ENCODE results near the gene CDYL2.

Gene CDYL2

DNA sequence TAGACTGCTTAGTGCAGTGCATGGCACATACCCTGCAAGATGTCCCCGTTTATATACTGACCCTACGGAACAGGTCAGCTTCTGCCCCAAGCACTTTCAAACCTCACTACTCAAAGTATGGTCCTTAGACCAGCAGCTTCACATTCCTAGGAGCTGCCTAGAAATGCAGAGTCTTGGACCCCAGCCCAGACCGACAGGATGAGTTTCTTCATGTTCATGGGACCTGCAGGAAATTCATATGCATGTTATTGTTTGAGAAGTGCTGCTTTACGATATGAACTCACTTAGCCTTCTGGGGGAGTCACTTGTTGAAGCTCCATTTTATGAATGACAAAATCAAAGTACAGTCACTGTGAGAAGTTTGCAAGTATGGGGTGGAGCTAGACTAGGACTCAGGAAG, 181.0 kb downstream of the CDYL2 start:
- peaks cover 0 to 4% of the 10 kb centered on the region in 2 donors for H3K9me3 ChIP-seq (replicated peaks in 1 of 2; ENCODE audit: control insufficient read depth in 2 of 2, insufficient read depth in 1 of 2, low read depth in 1 of 2, low read length in 2 of 2)
- no peak overlapping the region for H4K91ac ChIP-seq (ENCODE audit: low read depth, low read length, poor library complexity)
- H3K36me3 ChIP-seq (replicated peaks in 1 of 2; ENCODE audit: control insufficient read depth in 2 of 2, insufficient read depth in 2 of 2, low read length in 2 of 2) = no peaks in the 10 kb centered on the region
- no peak overlapping the region for H3K14ac ChIP-seq (ENCODE audit: low read length)
- H2AFZ ChIP-seq (ENCODE audit: low read length) = no peak overlapping the region
- H4K8ac ChIP-seq (ENCODE audit: low read depth, low read length) = no peak overlapping the region
- no peaks in the 10 kb centered on the region for H3K4me1 ChIP-seq (ENCODE audit: control insufficient read depth in 2 of 2, insufficient read depth in 1 of 2, low read depth in 1 of 2, low read length in 2 of 2)
- H3K4ac ChIP-seq (ENCODE audit: low read length) = no peak overlapping the region
- no peak overlapping the region for H3K4me3 ChIP-seq (ENCODE audit: low read length in 2 of 2)
- no peak overlapping the region for H2BK5ac ChIP-seq (ENCODE audit: low read length)
- WGBS, 2 donors (ENCODE audit: extremely low coverage in 2 of 2, insufficient read length in 2 of 2, insufficient replicate concordance in 1 of 2) = no CpG with 5 or more reads among the region's 4 CpGs
- no peak overlapping the region for H3K4me2 ChIP-seq (ENCODE audit: insufficient read depth, low read length, poor library complexity, severe bottlenecking)
- no peak for DNase-seq (ENCODE audit: low spot score)
- no peak overlapping the region for H3K27ac ChIP-seq (replicated peaks; ENCODE audit: low read length)
- H3K79me1 ChIP-seq (ENCODE audit: low read depth, low read length) = no peaks in the 10 kb centered on the region
- no peaks in the 10 kb centered on the region for H3K27me3 ChIP-seq (ENCODE audit: control insufficient read depth in 3 of 3, insufficient read depth in 3 of 3, low read depth in 1 of 3, low read length in 3 of 3)
- H2AK5ac ChIP-seq (ENCODE audit: low read depth, low read length) = no peak overlapping the region
- H2BK15ac ChIP-seq (ENCODE audit: low read length) = no peak overlapping the region
- H3K9ac ChIP-seq (ENCODE audit: low read depth, low read length, poor library complexity) = no peak overlapping the region
- H2BK120ac ChIP-seq (ENCODE audit: low read depth, low read length) = no peak overlapping the region
- no peak overlapping the region for H2BK12ac ChIP-seq (ENCODE audit: low read length)
- no peak overlapping the region for H3K23ac ChIP-seq (ENCODE audit: low read depth, low read length, poor library complexity)
- no peak overlapping the region for H3K18ac ChIP-seq (ENCODE audit: low read length)

DNA sequence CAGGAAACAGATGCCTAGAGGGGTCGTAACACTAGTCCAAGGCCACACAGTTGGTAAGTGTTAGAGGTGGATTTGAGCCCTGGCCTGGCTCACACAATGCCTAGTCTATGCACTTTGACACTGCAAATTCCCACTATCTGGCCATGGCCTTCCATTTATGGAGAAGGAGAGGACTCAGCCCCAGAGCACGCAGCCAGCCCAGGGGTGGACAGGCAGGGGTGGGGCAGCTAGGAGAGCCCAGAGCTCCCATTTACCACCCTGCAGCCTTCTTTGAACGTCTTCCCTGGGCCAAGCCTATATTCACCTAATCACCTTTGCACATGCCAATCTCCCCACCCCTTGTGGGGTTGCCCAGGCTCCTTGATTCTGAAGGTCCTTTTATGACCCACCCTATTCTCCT, 182.4 kb downstream of the CDYL2 start:
- WGBS, 2 donors (ENCODE audit: extremely low coverage in 2 of 2, insufficient read length in 2 of 2, insufficient replicate concordance in 1 of 2) = no CpG with 5 or more reads among the region's 3 CpGs

DNA sequence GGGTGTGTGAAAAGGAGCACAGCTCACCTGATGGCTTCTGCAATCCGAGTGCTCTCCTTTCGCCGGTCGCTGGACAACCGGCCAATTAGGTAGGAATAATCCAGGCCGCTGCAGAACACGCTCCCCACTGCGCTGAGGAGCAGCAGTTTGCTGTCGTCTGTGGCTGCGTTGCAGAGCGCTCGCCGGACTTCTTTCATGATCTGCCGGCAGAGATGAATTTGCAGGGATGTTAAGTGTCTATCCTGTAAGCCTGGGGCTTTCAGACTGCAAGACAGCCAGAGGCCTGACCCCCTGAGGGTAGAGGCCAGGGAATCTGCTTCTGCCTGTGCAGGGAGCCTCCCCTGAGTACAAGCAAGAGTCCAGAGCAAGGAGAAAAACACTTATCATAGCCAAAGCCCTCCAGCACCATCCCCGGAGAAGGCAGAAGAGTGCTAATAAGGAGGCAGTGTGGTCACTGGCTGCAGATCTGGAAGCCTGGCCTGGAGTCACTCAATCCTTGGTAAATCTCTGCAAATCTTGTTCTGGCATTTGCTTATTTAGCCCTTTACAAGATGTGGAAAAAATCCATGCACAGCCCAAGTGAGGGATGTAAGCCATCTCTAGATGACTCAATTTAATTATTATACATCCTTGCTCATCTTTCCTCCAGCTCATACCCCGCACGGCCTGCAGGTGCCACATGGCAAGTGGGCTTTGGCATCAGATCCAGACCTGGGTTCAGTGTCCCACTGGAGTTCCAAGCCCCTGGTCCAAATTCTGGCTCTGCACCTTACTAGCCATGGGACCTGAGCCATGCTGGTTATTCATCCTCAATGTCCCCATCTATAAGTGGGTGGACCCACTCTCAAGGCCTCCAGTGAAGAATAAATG, 183.4 kb downstream of the CDYL2 start:
- Histone ChIP-seq H3K9ac (ENCODE audit: low read depth, low read length, poor library complexity) (no peak overlapping the region), H3K23ac (ENCODE audit: low read depth, low read length, poor library complexity) (no peak overlapping the region), H3K36me3 (replicated peaks in 1 of 2; ENCODE audit: control insufficient read depth in 2 of 2, insufficient read depth in 2 of 2, low read length in 2 of 2) (no peaks in the 10 kb centered on the region), H3K14ac (ENCODE audit: low read length) (no peak overlapping the region), H2BK15ac (ENCODE audit: low read length) (no peak overlapping the region), H2BK5ac (ENCODE audit: low read length) (peak overlapping the region; percentile 19), H3K4ac (ENCODE audit: low read length) (no peak overlapping the region), H2BK12ac (ENCODE audit: low read length) (no peak overlapping the region), H2AK5ac (ENCODE audit: low read depth, low read length) (no peak overlapping the region), H2AFZ (ENCODE audit: low read length) (no peak overlapping the region), H2BK120ac (ENCODE audit: low read depth, low read length) (no peak overlapping the region), H3K4me3 (ENCODE audit: low read length in 2 of 2) (no peak overlapping the region), H3K27me3 (ENCODE audit: control insufficient read depth in 3 of 3, insufficient read depth in 3 of 3, low read depth in 1 of 3, low read length in 3 of 3) (no peaks in the 10 kb centered on the region), H3K4me1 (ENCODE audit: control insufficient read depth in 2 of 2, insufficient read depth in 1 of 2, low read depth in 1 of 2, low read length in 2 of 2) (no peaks in the 10 kb centered on the region), H3K79me1 (ENCODE audit: low read depth, low read length) (no peaks in the 10 kb centered on the region), H3K4me2 (ENCODE audit: insufficient read depth, low read length, poor library complexity, severe bottlenecking) (no peak overlapping the region), H4K91ac (ENCODE audit: low read depth, low read length, poor library complexity) (no peak overlapping the region), H4K8ac (ENCODE audit: low read depth, low read length) (no peak overlapping the region), H3K18ac (ENCODE audit: low read length) (no peak overlapping the region), H3K27ac (replicated peaks; ENCODE audit: low read length) (no peak overlapping the region), H3K9me3 (replicated peaks in 1 of 2; ENCODE audit: control insufficient read depth in 2 of 2, insufficient read depth in 1 of 2, low read depth in 1 of 2, low read length in 2 of 2) (peaks cover 0 to 4% of the 10 kb centered on the region in 2 donors)
- DNase-seq (ENCODE audit: low spot score) = no peak
- no CpG with 5 or more reads among the region's 17 CpGs for WGBS, 2 donors (ENCODE audit: extremely low coverage in 2 of 2, insufficient read length in 2 of 2, insufficient replicate concordance in 1 of 2)

More for the DNA sequence above, 182.4 kb downstream of the CDYL2 start:
- no peak overlapping the region for H3K4ac ChIP-seq (ENCODE audit: low read length)
- no peaks in the 10 kb centered on the region for H3K27me3 ChIP-seq (ENCODE audit: control insufficient read depth in 3 of 3, insufficient read depth in 3 of 3, low read depth in 1 of 3, low read length in 3 of 3)
- no peak overlapping the region for H3K27ac ChIP-seq (replicated peaks; ENCODE audit: low read length)
- H3K9me3 ChIP-seq (replicated peaks in 1 of 2; ENCODE audit: control insufficient read depth in 2 of 2, insufficient read depth in 1 of 2, low read depth in 1 of 2, low read length in 2 of 2) = peaks cover 0 to 4% of the 10 kb centered on the region in 2 donors
- H3K4me2 ChIP-seq (ENCODE audit: insufficient read depth, low read length, poor library complexity, severe bottlenecking) = no peak overlapping the region
- no peak overlapping the region for H3K9ac ChIP-seq (ENCODE audit: low read depth, low read length, poor library complexity)
- H4K91ac ChIP-seq (ENCODE audit: low read depth, low read length, poor library complexity) = no peak overlapping the region
- H2BK120ac ChIP-seq (ENCODE audit: low read depth, low read length) = no peak overlapping the region
- H2BK5ac ChIP-seq (ENCODE audit: low read length) = peak overlapping the region; percentile 19
- H2BK12ac ChIP-seq (ENCODE audit: low read length) = no peak overlapping the region
- no peak for DNase-seq (ENCODE audit: low spot score)
- H3K23ac ChIP-seq (ENCODE audit: low read depth, low read length, poor library complexity) = no peak overlapping the region
- no peaks in the 10 kb centered on the region for H3K79me1 ChIP-seq (ENCODE audit: low read depth, low read length)
- H2BK15ac ChIP-seq (ENCODE audit: low read length) = no peak overlapping the region
- H2AK5ac ChIP-seq (ENCODE audit: low read depth, low read length) = no peak overlapping the region
- H2AFZ ChIP-seq (ENCODE audit: low read length) = no peak overlapping the region
- H3K18ac ChIP-seq (ENCODE audit: low read length) = peak overlapping the region; percentile 4
- no peak overlapping the region for H3K4me3 ChIP-seq (ENCODE audit: low read length in 2 of 2)
- no peaks in the 10 kb centered on the region for H3K36me3 ChIP-seq (replicated peaks in 1 of 2; ENCODE audit: control insufficient read depth in 2 of 2, insufficient read depth in 2 of 2, low read length in 2 of 2)
- no peaks in the 10 kb centered on the region for H3K4me1 ChIP-seq (ENCODE audit: control insufficient read depth in 2 of 2, insufficient read depth in 1 of 2, low read depth in 1 of 2, low read length in 2 of 2)
- H4K8ac ChIP-seq (ENCODE audit: low read depth, low read length) = no peak overlapping the region
- H3K14ac ChIP-seq (ENCODE audit: low read length) = no peak overlapping the region

DNA sequence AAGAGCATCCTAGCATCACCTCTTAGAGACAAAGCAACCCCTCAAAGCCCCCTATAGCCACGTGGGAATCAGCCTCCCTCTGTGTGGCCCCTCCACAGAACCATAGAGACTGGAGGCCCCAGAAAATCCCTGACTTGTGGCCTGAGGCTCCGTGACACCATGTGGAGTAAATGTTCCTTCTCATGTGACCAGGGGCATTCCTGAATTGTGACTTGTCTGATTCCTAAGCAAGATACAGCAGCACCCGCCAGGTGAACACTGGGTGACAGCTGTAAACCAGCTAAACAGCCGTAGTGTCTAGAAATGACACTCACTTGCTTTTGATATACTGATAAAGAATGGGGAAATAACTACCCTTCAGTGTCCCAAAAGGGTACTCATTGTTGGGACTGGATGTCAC, 184.6 kb downstream of the CDYL2 start:
- no peak for DNase-seq (ENCODE audit: low spot score)
- Histone ChIP-seq H3K27ac (replicated peaks; ENCODE audit: low read length) (no peak overlapping the region), H3K9me3 (replicated peaks in 1 of 2; ENCODE audit: control insufficient read depth in 2 of 2, insufficient read depth in 1 of 2, low read depth in 1 of 2, low read length in 2 of 2) (peaks cover 0 to 4% of the 10 kb centered on the region in 2 donors), H3K36me3 (replicated peaks in 1 of 2; ENCODE audit: control insufficient read depth in 2 of 2, insufficient read depth in 2 of 2, low read length in 2 of 2) (no peaks in the 10 kb centered on the region), H3K18ac (ENCODE audit: low read length) (no peak overlapping the region), H2BK5ac (ENCODE audit: low read length) (no peak overlapping the region), H4K91ac (ENCODE audit: low read depth, low read length, poor library complexity) (no peak overlapping the region), H2BK12ac (ENCODE audit: low read length) (no peak overlapping the region), H3K23ac (ENCODE audit: low read depth, low read length, poor library complexity) (no peak overlapping the region), H2BK15ac (ENCODE audit: low read length) (no peak overlapping the region), H2AFZ (ENCODE audit: low read length) (no peak overlapping the region), H3K4me1 (ENCODE audit: control insufficient read depth in 2 of 2, insufficient read depth in 1 of 2, low read depth in 1 of 2, low read length in 2 of 2) (no peaks in the 10 kb centered on the region), H3K4ac (ENCODE audit: low read length) (no peak overlapping the region), H4K8ac (ENCODE audit: low read depth, low read length) (no peak overlapping the region), H3K79me1 (ENCODE audit: low read depth, low read length) (no peaks in the 10 kb centered on the region), H3K27me3 (ENCODE audit: control insufficient read depth in 3 of 3, insufficient read depth in 3 of 3, low read depth in 1 of 3, low read length in 3 of 3) (no peaks in the 10 kb centered on the region), H2BK120ac (ENCODE audit: low read depth, low read length) (no peak overlapping the region), H3K4me3 (ENCODE audit: low read length in 2 of 2) (no peak overlapping the region), H3K9ac (ENCODE audit: low read depth, low read length, poor library complexity) (no peak overlapping the region), H2AK5ac (ENCODE audit: low read depth, low read length) (no peak overlapping the region), H3K14ac (ENCODE audit: low read length) (no peak overlapping the region), H3K4me2 (ENCODE audit: insufficient read depth, low read length, poor library complexity, severe bottlenecking) (no peak overlapping the region)
- no CpG with 5 or more reads among the region's 4 CpGs for WGBS, 2 donors (ENCODE audit: extremely low coverage in 2 of 2, insufficient read length in 2 of 2, insufficient replicate concordance in 1 of 2)

All from neuronal stem cell (in vitro differentiated cells).